NCI-H1048 (cell line): ENCODE data around the gene TMEM80.
"Not testable (repeated sequence)": the region's sequence is repeated elsewhere in the genome, so short reads cannot be mapped to it uniquely, and the experiment has no call there.

Experiments used
- DNase-seq: peaks from one replicate; lab custom pipeline; 2025; lab: John Stamatoyannopoulos, UW

TMEM80 gene

DNA sequence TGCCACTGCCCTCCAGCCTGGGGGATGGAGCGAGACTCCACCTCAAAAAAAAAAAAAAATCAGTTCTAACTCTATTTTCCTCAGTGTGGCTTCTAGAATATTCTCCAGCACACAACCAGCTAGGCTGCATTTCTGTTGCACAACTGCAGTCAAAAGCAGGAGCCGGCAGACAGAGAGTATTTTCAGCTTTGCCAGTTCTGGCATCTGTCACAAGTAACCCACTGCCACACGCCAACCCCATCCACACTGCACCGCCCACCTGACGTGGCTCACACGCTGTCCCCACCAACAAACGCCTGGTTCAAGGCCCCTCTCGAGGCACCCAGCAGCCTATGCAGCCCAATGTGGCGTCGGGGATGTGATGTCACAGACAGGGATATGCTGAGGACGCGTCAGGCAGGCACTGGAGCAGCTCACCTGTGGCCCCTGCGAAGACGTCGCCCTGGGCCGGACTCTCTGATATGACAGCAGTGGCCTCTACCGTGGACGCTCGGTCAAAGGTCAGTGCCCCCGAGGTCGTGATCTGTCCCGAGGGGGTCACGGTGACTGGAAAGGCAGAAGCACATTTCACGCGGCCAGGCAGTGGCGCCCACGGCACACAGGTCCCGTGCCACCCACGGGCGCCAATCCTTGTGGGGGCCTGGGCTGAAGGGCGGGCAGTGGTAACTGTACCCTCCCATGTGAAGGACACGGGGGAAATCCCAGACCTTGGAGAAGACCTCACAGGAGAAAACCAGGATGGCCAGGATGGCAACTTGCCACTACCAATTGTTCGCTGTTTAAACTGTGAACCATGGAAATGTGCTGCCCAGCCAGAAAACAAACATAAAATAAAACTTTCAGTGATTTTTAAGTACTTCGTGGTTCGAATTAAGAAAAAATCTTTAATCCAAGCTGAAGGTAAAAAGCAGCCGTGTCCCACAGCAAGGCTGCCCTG, 16.1 kb upstream of the TMEM80 start:
- DNase-seq: no peak

DNA sequence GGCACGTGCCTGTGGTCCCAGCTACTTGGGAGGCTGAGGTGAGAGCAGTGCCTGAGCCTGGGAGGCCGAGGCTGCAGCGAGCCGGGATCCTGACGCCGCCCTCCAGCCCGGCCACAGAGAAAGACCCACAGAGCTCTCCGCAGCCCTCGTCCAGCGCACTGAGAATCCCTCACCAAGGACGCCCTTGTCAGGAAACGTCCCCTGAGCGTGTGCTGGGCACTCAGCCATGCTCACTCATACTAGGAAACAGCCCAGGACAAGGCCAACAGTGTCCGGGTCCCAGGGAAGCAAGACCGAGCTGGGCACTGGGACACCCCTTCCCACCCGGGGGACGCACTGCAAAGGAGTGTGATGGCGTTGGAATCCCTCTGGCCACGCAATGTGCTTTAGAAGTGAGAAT, 15.1 kb upstream of the TMEM80 start:
- DNase-seq: no peak

DNA sequence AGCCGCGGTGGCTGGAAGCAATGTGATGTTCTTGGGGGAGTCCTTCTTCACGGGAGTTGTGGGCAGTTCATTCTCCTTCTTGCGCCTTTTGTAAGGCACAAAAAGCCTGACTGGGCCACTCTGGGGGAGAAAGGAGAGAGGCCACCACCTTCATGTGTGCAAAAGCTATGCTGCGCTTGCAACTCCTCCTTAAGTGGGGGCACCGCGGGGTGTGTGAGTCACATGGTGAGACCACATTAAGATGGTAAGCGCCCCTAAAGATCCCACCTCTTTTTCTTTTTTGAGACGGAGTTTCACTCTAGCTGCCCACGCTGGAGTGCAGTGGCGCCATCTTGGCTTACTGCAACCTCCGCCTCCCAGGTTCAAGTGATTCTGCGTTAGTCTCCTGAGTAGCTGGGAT, 14.6 kb upstream of the TMEM80 start:
- DNase-seq: no peak

DNA sequence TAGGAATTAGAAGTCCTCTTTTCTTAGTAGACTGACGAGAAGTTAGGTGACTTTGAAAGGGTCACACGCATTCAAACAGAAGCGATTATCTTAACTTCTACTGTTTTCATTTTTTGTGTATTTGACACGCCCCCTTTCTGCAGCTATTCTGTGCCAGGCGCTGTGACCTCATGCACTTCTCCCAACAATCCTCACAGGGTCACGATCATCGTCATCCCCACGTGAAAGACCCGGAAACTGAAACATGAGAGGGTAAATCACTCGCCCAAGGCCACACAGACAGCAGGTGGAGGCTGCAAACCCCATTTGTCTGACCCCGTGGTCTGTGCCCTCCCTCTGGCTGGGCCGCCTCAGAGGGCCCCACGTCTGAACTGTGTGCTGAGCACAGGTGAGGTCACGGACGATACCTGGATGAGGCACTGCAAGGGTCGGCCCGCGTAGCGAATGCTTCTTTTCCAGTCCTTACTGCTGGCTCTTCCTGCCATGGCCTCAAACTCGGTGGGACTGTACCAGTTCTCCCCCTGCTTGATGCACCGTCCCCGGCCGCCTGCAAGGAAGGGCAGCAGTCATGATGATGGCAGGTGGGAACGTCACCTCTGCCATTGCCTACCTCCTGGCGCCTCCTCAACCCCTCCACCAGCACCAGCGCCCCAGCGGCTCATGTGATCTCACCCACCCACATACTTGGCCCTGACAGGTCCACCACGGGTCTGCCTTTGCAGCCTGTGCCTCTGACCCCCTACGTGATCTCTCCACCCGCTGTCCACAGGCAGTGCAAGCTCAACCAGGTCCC, 9.0 kb upstream of the TMEM80 start:
- DNase-seq: no peak

- DNase-seq: no peak
Observed at GRCh38 chr11:687751-688150, 7.9 kb upstream of the TMEM80 start.

- no peak for DNase-seq
Observed at GRCh38 chr11:688681-689080, 6.9 kb upstream of the TMEM80 start.

GRCh38 chr11:689625-690024, 6.0 kb upstream of the TMEM80 start:
- DNase-seq: no peak

DNA sequence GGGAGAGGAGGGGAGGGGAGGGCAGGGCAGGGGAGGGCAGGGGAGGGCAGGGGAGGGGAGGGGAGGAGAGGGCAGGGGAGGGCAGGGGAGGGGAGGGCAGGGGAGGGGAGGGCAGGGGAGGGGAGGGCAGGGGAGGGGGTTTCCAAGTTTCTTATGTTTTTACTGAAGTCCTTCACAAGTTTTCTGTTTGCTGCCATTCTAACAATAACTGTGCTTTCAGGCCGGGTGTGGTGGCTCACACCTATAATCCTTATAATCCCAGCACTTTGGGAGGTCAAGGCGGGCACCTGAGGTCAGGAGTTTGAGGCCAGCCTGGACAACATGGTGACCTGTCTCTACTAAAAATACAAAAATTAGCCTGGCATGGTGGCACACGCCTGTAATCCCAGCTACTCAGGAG, 5.4 kb upstream of the TMEM80 start:
- not testable (repeated sequence) for DNase-seq

DNA sequence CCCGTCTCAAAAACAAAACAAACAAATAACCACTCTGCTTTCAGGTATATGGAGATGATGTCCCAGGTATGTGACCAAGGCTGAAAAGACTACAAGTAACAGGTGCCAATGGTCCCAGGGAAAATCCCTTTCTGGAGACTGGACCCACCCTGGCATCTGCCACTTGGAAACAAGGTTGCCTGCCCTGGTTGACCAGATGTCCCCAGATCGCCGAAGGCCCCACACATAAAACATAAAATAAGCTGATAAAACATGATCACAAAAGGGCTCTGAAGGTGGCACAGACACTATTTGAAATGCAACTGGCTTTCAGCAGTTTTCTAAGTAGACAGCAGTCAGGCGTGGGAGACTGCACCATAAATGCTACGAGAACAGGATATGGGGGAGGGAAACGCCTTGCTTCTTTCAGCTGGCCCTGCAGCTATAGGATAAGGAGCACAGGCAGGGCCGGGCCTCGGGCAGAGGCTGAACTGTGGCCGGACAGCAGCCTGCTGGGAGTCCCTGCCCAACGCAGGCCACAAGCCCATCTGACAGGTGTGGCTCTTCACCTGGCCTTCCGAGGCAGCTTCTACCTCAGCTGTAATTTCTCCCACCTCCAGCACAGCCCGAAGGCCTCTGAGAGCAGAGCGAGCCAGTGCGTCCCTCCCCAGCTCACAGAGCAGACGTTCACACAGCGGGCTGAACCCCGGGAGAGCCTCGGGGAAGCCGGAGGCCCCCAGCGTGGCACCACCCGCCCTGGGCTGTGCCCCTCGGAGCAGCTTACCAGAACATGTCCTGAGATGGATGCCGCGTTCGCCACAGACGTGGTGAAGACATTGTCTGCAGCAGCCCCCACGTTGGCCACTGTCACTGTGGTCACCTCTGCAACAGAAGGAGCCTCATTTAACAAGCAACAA, 4.6 kb upstream of the TMEM80 start:
- no peak for DNase-seq

DNA sequence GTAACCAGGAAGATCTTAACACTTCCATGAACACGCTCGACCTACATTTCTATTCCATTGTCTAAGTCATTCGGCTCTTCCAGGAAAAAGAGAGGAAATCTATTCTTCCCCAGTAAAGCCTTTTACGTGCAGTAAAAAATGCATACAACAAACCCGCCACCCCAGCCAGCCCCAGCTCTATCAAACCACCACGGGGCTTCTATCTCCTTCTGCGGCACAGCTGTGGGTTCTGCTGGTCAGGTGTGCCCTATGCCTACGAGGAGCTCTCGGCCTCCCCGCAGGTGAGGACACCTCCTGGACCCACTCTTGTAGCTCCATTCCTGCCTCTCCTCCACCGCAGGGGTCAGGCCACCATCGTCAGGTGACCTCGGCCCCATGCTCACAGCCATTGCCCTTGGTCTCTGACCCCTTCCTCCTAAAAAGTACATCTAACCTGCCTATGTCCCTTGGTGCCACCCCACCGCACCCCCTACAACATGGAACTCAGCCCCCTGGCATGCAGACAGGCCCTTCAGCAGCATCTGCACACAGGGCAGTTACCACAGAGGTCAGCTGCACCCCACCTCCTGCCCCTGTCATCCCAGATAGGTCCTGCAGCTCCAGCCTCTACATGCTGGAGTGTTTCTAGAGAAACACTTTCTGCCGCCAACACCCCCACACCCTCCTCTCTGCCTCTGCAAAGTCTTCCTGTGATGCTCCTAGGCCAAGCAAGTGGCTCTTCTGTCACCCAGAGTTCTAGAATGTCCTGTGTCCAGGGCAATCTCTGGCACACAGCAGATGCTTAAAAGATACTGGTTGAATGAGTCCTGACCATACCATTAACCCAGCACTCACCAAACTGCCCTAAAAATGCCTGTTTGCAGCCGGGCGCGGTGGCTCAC, 3.7 kb upstream of the TMEM80 start:
- no peak for DNase-seq

DNA sequence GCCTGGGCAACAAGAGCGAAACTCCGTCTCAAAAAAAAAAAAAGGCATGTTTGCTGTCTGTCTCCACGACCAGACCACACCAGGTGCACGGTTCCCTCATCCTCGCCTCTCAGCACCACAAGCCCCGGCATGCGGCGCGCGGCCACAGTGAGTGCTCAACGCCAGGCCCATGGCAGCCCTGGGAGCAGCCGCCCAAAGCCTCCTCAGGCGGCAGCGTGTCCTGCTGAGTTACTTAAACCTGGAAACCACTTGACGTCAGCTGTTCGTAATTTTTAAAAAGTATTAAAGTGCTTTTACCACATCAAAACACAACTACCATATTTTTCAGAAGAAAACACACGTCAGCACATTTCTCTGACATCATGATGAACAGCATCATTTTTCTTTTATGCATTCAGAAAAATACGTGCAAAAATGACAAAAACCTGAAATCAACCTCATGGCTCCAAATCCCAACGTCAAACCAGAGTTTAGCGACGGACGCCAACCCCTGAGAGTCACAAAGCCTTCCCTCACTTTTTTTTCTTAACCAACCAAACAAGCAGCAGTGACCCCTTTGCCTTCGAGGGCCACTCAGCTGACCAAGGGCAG, 2.7 kb upstream of the TMEM80 start:
- no peak for DNase-seq

DNA sequence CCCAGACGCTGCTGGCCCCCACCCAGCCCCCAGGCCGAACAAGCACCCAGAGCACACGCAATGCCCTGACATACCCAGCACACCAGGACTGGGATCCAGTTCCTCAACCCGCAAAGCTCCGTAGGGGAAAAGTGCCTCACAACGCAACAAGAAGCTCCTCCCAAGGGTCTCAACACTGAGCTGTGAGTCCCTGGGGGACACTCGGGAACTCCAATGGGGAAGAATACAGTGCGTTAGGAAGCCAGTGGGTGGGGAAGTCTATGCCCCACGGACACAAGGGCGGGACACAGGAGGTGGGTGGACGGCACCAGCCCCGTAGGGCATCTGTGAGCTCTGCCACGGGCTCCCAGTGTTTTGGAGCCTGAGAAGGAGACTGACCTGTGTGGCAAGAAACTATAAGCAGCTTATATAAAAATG, 2.2 kb upstream of the TMEM80 start:
- DNase-seq: no peak

- no peak for DNase-seq
Observed at GRCh38 chr11:693887-694562, 1.6 kb upstream of the TMEM80 start.

DNA sequence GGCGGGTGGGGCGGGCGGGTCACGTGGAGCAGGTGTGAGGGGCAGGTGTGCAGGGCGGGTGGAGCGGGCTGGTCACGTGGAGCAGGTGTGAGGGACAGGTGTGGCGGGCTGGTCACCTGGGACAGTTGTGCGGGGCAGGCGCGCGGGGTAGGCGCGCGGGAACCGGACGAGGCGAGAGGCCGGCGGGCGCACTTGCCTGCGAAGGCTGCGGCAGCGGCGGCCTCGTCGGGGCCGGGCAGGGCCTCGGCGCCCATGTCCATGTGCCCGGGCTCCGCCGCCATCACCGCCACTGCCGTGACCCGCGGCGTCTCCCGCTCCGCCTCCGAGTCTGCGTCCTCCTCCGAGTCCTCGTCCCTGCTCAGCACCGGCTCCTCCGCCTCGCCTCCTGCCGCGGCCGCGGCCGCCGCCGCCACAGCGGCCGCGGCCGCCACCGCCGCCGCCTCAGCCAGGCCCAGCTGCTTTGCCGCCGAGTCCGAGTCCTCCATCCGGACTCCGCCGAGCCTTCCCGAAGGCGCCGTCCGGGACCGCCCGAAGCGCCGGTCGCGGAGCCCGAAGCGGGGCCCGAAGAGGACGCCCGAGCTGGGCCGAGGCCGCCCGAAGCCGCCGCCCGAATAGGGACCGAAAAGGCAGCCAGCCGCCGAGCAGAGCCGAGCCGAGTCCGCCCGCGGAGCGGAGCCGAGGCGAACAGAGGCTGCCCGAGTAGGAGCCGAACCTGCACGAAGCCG, 891 bp upstream of the TMEM80 start, which contains the start of gene DEAF1:
TSS of gene DEAF1 (minus strand) at position 660 of the 725 bp plus-strand sequence. CDS start at position 485, 175 bp downstream.
- peak; percentile 97 for DNase-seq

DNA sequence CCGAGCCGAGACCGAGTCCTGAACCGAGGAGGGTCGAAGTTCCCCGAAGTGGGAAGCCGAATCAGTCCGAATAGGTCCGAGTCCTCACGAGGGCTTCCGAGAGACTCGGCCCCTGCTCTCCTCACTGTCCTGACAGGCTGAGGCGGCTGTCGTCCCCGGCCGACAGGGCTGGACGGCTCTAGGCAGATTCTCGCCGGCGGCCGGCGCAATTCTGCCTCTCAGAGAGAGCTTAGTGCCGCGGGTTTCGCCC, 403 bp upstream of the TMEM80 start:
- no peak for DNase-seq

DNA sequence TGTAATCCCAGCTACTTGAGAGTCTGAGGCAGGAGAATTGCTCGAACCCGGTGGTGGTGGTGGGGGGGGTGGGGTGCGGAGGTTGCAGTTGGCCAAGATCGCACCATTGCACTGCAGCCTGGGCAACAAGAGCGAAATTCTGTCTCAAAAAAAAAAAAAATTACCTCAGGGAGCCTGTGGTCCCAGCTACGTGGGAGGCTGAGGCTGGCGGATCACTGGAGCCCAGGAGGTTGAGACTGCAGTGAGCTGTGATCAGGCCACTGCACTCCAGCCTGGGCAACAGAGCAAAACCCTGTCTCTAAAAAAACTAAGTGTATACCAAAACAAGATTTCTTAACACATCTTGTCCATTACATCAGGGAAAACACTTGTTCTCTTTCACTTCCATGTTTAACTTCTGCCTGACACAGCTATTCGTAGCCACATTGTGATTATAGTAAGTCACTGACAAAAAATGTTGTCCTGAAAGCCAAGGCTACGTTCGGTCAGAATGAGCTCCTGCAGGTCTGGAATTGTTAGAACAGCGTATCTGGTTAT, 1.4 kb downstream of the TMEM80 start:
- no peak for DNase-seq

DNA sequence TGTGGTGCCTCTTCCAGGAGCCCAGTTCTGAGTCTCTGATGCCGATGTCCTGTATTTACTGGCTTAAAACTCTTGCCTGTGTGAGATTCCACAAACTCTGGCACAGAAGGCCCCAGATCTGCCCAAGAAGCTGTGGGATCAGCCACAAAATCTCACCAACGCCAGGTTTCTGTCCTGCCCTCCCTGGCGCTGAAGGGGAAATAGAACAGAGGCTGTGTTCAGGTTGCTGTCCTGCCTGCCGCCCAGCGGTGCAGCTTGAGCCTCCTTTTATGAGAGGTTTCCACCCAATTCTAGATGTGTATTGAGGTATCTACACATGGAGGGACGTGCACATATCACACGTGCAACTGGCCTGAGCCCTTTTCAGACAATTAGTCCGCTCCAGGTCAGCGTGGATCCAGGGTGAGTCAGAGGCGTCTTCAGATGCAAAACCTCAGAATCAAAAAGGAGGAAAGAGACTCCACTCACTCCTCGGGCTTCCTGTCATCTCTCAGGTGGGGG, 2.2 kb downstream of the TMEM80 start:
- DNase-seq: no peak

DNA sequence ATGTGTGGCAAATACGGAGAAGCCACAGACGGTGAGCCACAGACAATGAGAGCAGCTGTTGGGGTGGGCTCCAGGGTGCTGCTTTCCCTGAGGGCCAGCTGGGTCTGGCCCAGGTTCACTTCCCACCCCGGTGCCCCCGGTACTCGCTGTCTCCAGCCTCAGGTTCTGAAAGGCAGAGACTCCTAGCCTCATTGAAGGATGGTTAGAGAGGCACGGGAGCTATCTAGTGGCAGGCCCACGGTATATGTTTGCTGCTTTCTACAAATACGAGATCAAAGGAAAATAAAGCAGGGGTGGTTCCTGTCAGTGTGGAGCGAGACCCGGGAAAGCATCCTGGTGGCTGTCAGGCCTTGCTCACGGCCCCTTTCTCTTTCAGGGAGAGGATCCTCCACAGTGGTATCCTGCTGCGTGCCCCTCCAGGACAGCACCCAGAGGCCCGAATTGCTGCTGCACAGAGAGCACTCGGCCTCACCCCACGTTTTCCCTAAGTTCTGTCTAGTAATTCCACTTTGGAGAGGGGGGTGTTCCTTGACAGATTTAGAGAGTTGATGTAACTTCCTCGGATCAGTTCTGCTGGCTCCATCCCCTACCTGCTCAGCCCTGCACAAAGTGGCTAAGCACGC, 3.0 kb downstream of the TMEM80 start:
- DNase-seq: no peak

GRCh38 chr11:699116-699508, 3.5 kb downstream of the TMEM80 start:
- DNase-seq: no peak
